Sigmoid colon (tissue), 4 donors: ENCODE data around the gene C2orf49.

Experiments used
- EP300 ChIP-seq, 4 donors: sonication (generic); formaldehyde crosslinking; IDR thresholded peaks; one replicate each; pipeline ENCODE4 v1.6.1; 2017; ENCODE audit warnings: antibody characterized with exemption in 4 of 4
- POLR2A ChIP-seq, 2 donors: fragments of 450-650 bp; IDR thresholded peaks; one replicate each; pipeline ENCODE4 v1.6.1; 2016; ENCODE audit warnings: antibody characterized with exemption in 2 of 2, mild to moderate bottlenecking in 2 of 2, moderate library complexity in 2 of 2
- POLR2AphosphoS5 ChIP-seq, 4 donors: sonication (generic); formaldehyde crosslinking; IDR thresholded peaks; one replicate each; pipeline ENCODE4 v1.6.1; 2017; ENCODE audit warnings: antibody characterized with exemption in 4 of 4
- TF ChIP-seq, protein P1 (sequence below), 4 experiments: fragments of 450-650 bp in 3 of 4; fragments of 200-600 bp in 1 of 4; IDR thresholded peaks; one replicate each; pipeline ENCODE4 v1.5.1; 2016 to 2019; ENCODE audit warnings: antibody characterized with exemption in 4 of 4, mild to moderate bottlenecking in 3 of 4, moderate library complexity in 2 of 4

DNA sequence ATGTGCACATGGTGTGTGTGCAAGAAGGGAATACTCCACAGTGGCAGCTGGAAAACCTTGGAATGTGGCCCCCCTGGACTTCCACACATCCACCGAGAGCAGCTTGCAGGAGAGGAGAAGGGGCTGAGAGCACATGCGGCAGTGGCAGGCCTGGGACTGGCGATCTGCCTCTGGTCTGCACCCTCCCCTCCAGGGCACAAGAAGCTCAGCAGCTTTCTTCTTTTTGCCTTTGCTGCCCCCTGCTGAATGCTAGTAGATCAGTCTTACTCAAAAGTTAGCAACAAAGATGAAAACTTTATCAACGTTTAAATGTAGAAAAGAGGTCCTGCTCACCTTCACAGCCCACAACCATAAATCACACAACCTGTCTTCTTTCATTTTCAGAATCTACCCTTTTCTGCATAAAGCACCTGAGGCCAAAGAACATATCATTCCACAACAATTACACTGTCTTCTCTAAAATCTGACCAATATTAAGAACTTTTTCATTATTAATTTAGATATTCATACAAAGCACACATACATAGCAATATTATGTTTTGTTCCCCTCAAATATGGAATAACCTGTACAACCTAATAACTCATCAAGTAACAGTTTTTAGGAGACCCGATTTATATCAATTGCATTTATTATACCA is 42.4 kb upstream of the C2orf49 start:
- TF ChIP-seq EP300 (IDR thresholded peaks at IDR 0.05): no peak
- TF ChIP-seq POLR2A (IDR thresholded peaks at IDR 0.05): no peak
- TF ChIP-seq, protein P1, sequence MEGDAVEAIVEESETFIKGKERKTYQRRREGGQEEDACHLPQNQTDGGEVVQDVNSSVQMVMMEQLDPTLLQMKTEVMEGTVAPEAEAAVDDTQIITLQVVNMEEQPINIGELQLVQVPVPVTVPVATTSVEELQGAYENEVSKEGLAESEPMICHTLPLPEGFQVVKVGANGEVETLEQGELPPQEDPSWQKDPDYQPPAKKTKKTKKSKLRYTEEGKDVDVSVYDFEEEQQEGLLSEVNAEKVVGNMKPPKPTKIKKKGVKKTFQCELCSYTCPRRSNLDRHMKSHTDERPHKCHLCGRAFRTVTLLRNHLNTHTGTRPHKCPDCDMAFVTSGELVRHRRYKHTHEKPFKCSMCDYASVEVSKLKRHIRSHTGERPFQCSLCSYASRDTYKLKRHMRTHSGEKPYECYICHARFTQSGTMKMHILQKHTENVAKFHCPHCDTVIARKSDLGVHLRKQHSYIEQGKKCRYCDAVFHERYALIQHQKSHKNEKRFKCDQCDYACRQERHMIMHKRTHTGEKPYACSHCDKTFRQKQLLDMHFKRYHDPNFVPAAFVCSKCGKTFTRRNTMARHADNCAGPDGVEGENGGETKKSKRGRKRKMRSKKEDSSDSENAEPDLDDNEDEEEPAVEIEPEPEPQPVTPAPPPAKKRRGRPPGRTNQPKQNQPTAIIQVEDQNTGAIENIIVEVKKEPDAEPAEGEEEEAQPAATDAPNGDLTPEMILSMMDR (IDR thresholded peaks at IDR 0.05): peak in 1 of 4 experiments; percentile 19
- no peak for TF ChIP-seq POLR2AphosphoS5 (IDR thresholded peaks at IDR 0.05)
